KOPT-K1 (cell line): ENCODE measurements around the gene CDC14B.

Experiments used
- H3K27ac ChIP-seq: fragments of 200-600 bp; sonication (generic); 2 replicates; pipeline ENCODE4 v1.5.1; 2016; ENCODE audit warnings: antibody characterized with exemption, mild to moderate bottlenecking, low read depth, low read length; ENCODE audit not compliant: poor library complexity, severe bottlenecking
- H3K36me3 ChIP-seq: fragments of 200-600 bp; sonication (generic); 2 replicates; pipeline ENCODE4 v1.5.1; 2017; ENCODE audit warnings: antibody characterized with exemption, mild to moderate bottlenecking, low read length, moderate library complexity; ENCODE audit not compliant: insufficient read depth
- H3K9me3 ChIP-seq: fragments of 200-600 bp; sonication (generic); 2 replicates; pipeline ENCODE4 v1.5.1; 2017; ENCODE audit warnings: antibody characterized with exemption, low read length, mild to moderate bottlenecking; ENCODE audit not compliant: insufficient read depth, poor library complexity, severe bottlenecking

The CDC14B gene

GRCh38 chr9:96453625-96454024 is 166.0 kb downstream of the CDC14B start:
- H3K27ac ChIP-seq, result no peak overlapping the region
- H3K36me3 ChIP-seq, result no peaks in the 10 kb centered on the region
- no peaks in the 10 kb centered on the region for H3K9me3 ChIP-seq

GRCh38 chr9:96450613-96451528 is 168.8 kb downstream of the CDC14B start:
- peak overlapping the region; percentile 22 for H3K27ac ChIP-seq

More at GRCh38 chr9:96450613-96451528, 168.8 kb downstream of the CDC14B start:
- H3K9me3 ChIP-seq, result no peaks in the 10 kb centered on the region
- no peaks in the 10 kb centered on the region for H3K36me3 ChIP-seq
